ENCODE results near the gene SERPINE1. TPM values are rescaled to one million over a fixed set of nuclear protein-coding genes. Genes with fewer than 3 reads are reported as not detected.

SERPINE1 gene
- not detected in 2 replicates for total RNA-seq

DNA sequence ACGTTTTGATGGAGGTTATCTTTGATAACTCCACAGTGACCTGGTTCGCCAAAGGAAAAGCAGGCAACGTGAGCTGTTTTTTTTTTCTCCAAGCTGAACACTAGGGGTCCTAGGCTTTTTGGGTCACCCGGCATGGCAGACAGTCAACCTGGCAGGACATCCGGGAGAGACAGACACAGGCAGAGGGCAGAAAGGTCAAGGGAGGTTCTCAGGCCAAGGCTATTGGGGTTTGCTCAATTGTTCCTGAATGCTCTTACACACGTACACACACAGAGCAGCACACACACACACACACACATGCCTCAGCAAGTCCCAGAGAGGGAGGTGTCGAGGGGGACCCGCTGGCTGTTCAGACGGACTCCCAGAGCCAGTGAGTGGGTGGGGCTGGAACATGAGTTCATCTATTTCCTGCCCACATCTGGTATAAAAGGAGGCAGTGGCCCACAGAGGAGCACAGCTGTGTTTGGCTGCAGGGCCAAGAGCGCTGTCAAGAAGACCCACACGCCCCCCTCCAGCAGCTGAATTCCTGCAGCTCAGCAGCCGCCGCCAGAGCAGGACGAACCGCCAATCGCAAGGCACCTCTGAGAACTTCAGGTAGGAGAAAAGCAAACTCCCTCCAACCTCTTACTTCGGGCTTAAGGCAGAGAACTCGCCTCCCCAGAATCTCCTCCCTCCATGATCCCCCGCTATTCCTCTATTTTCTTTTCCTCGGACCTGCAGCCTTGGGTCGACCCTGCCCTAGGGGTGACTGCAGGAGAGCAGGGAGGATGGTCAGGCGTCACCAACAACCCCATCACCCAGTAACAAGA lies at the start of gene SERPINE1:
SERPINE1 (plus strand) TSS at position 454 of the 809 bp plus-strand sequence. CDS start 1,290 bp downstream, outside the sequence.
- no peaks in the 10 kb centered on the region for H3K9me3 Mint-ChIP-seq
- POLR2A ChIA-PET = interaction anchor here (0.6 kb wide), 1 partner anchor 237 kb away, joined by 15 read pairs; the partner anchor contains the start of gene UFSP1
- intact Hi-C loops (cut with micrococcal nuclease) = no loop called here
- DNase-seq (peak; percentile 25), ATAC-seq (ENCODE audit: low read depth) (peak; percentile 76)
- H3K27ac Mint-ChIP-seq = no peak within 1 kb of the TSS
- CTCF ChIA-PET = interaction anchor here (1.1 to 1.9 kb wide), 3 partner anchors 15 to 66 kb away, joined by 3 to 6 read pairs (median 4); no protein-coding TSS in a partner anchor
- H3K4me3 Mint-ChIP-seq = peak within 1 kb of the TSS; percentile 47
- H3K27me3 Mint-ChIP-seq = peaks cover 20% of the 10 kb centered on the region
- no peaks in the 10 kb centered on the region for H3K36me3 Mint-ChIP-seq (ENCODE audit: low read depth)
- TF ChIP-seq, protein P1, sequence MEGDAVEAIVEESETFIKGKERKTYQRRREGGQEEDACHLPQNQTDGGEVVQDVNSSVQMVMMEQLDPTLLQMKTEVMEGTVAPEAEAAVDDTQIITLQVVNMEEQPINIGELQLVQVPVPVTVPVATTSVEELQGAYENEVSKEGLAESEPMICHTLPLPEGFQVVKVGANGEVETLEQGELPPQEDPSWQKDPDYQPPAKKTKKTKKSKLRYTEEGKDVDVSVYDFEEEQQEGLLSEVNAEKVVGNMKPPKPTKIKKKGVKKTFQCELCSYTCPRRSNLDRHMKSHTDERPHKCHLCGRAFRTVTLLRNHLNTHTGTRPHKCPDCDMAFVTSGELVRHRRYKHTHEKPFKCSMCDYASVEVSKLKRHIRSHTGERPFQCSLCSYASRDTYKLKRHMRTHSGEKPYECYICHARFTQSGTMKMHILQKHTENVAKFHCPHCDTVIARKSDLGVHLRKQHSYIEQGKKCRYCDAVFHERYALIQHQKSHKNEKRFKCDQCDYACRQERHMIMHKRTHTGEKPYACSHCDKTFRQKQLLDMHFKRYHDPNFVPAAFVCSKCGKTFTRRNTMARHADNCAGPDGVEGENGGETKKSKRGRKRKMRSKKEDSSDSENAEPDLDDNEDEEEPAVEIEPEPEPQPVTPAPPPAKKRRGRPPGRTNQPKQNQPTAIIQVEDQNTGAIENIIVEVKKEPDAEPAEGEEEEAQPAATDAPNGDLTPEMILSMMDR (IDR thresholded peaks at IDR 0.05) = no peak
- peaks cover 47% of the 10 kb centered on the region for H3K4me1 Mint-ChIP-seq

DNA sequence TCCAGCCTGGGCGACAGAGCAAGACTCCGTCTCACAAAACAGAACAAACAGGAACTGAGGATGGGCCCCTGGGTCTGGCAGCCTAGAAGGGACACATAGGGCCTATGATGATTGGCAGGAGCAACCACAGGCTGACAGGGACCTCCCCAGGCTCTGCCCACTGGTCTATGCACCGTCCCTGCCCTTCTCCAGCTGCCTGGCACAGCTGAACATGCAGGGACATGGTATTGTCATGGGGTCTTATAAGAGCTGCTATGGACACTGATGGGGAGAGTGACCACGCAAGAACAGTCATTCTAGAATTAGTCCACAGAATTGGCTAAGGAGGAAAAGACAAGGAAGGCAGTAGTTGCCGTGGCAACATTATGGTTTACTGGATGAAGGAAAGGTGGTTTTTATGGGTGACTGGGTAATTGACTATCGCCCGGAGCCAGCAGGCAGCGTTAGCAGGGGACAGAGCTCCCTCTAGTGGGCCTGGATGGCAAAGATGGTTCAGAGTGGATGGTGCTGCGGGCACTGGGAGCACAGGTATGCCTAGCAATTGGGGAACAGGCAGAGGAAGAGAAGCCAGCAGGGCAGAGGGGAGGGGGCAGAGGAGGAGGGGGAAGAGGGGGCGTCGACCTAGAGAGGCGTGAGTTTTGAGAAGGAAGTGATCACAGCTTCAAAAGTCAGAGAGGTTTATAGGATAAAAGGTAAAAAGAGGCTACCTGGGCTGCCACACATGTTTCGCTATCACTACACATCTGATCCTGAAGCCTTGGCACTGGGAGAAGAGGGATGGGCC lies 49.4 kb upstream of the SERPINE1 start:
- peak; percentile 67 for DNase-seq
- ATAC-seq (ENCODE audit: low read depth) = peak; percentile 94
- Mint-ChIP-seq H3K36me3 (ENCODE audit: low read depth) (no peaks in the 10 kb centered on the region), H3K9me3 (no peaks in the 10 kb centered on the region), H3K4me1 (peaks cover 9% of the 10 kb centered on the region), H3K27ac (peak overlapping the region; percentile 33), H3K4me3 (peak overlapping the region; percentile 8), H3K27me3 (no peaks in the 10 kb centered on the region)
- TF ChIP-seq, protein P1 (IDR thresholded peaks at IDR 0.05) = peak; percentile 32
- intact Hi-C loops (cut with micrococcal nuclease) = loop anchor here (1.0 to 5.0 kb wide), 9 partner anchors 8 to 1575 kb away; partner anchors contain the start of genes TRIM56, ZKSCAN5 and ZNF394
- POLR2A ChIA-PET = interaction anchor here (0.8 to 1.0 kb wide), 2 partner anchors 203 to 372 kb away, joined by 4 to 6 read pairs; partner anchors contain the start of genes POP7 and SRRT
- CTCF ChIA-PET = interaction anchor here (0.6 to 1.7 kb wide), 8 partner anchors 9 to 213 kb away, joined by 3 to 7 read pairs (median 4); partner anchors contain the start of genes TRIM56 and UFSP1

DNA sequence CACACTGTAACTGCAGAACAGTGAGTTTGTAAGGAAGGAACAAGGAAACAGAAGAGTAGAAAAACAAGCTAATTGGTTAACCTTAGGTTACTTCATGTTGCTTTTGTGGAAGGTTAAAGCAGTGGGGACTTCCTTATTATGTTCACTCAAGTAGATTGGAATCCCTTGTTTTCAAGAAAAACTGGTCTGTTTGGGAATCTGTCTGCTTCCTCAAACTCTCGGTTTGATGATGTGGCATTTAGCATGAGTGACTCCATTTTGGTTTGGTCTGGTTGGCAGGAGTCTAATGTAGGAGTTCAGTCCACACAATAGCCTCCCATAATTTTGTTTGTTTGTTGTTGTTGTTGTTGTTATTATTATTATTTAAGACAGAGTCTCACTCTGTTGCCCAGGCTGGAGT lies 45.5 kb upstream of the SERPINE1 start:
- POLR2A ChIA-PET = no interaction called here
- no peak overlapping the region for H3K4me3 Mint-ChIP-seq
- CTCF ChIA-PET = no interaction called here
- no peak overlapping the region for H3K27ac Mint-ChIP-seq
- TF ChIP-seq, protein P1 (IDR thresholded peaks at IDR 0.05) = no peak
- no peaks in the 10 kb centered on the region for H3K9me3 Mint-ChIP-seq
- no peaks in the 10 kb centered on the region for H3K27me3 Mint-ChIP-seq
- H3K36me3 Mint-ChIP-seq (ENCODE audit: low read depth) = peaks cover 6% of the 10 kb centered on the region
- intact Hi-C loops (cut with micrococcal nuclease) = no loop called here
- no peak for ATAC-seq (ENCODE audit: low read depth)
- H3K4me1 Mint-ChIP-seq = peaks cover 26% of the 10 kb centered on the region
- DNase-seq = no peak

DNA sequence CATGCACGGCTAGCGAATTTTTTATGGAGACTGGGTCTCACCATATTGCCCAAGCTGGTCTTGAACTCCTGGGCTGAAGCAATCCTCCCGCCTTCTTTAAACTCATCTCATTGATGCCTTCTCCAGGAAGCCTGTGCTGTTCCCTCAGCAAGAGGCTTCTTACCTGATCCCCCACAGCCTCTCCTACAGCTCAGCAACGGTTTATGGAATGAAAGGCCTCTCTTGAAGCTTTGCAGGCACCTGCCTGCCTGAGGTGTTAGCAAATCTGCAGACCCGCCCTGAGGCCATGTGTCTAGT lies 42.1 kb upstream of the SERPINE1 start:
- intact Hi-C loops (cut with micrococcal nuclease) = loop anchor here (1.0 to 5.0 kb wide), 3 partner anchors 8 to 107 kb away; no protein-coding TSS in a partner anchor
- no peaks in the 10 kb centered on the region for H3K9me3 Mint-ChIP-seq

More for the DNA sequence above, 42.1 kb upstream of the SERPINE1 start:
- Mint-ChIP-seq H3K27me3 (no peaks in the 10 kb centered on the region), H3K4me1 (peaks cover 24% of the 10 kb centered on the region), H3K36me3 (ENCODE audit: low read depth) (peaks cover 23% of the 10 kb centered on the region), H3K4me3 (peak overlapping the region; percentile 99), H3K27ac (peak overlapping the region; percentile 97)
- ATAC-seq (ENCODE audit: low read depth) = no peak
- CTCF ChIA-PET = interaction anchor here (1.0 to 2.3 kb wide), 5 partner anchors 8 to 286 kb away, joined by 3 to 6 read pairs (median 4); no protein-coding TSS in a partner anchor
- POLR2A ChIA-PET = interaction anchor here (0.5 to 2.0 kb wide), 15 partner anchors 10 to 656 kb away, joined by 3 to 18 read pairs (median 4); partner anchors contain the start of genes NAT16, SRRT, TSC22D4 and UFSP1
- TF ChIP-seq, protein P1 (IDR thresholded peaks at IDR 0.05) = no peak
- no peak for DNase-seq

All from activated B cell treated with CpG ODN at 0.5 μM for 24 hours (primary cell).